Measurements from ENCODE around the gene NAA80. TPM values are rescaled to one million over a fixed set of nuclear protein-coding genes. Genes with fewer than 3 reads are reported as not detected.

The NAA80 gene
- total and polyA plus RNA-seq, 2 donors (not counting 3 experiments of a cell fraction or from before 2014, with no cell fraction given) = 9.0 to 13.1 TPM

- intact Hi-C loops (cut with micrococcal nuclease) = no loop called here
- CTCF ChIA-PET = interaction anchor here (0.7 to 3.0 kb wide), 5 partner anchors 8 to 57 kb away, joined by 3 to 17 read pairs (median 4); no protein-coding TSS in a partner anchor
- Histone ChIP-seq H3K27ac (ENCODE audit: insufficient read depth, low read depth, low read length) (peak overlapping the region; percentile 50), H3K4me2 (ENCODE audit: insufficient read depth, low read length) (no peak overlapping the region), H3K79me2 (ENCODE audit: control insufficient read depth, insufficient read depth, low read length) (peaks cover 83% of the 10 kb centered on the region), H3K27me3 (ENCODE audit: control insufficient read depth in 2 of 2, insufficient read depth in 2 of 2, low read length in 2 of 2) (no peaks in the 10 kb centered on the region), H3K36me3 (ENCODE audit: control insufficient read depth in 2 of 2, extremely low read depth in 1 of 2, insufficient read depth in 2 of 2, low read length in 2 of 2) (peaks cover 7 to 48% of the 10 kb centered on the region in 2 experiments), H2AFZ (ENCODE audit: low read depth, low read length) (no peak overlapping the region), H4K20me1 (replicated peaks; ENCODE audit: control insufficient read depth, extremely low read depth, insufficient read depth, low read length) (no peaks in the 10 kb centered on the region), H3K4me3 (replicated peaks in 1 of 3; ENCODE audit: insufficient read depth in 1 of 3, low read depth in 1 of 3, low read length in 3 of 3) (no peak overlapping the region), H3K4me1 (ENCODE audit: control insufficient read depth, extremely low read depth, insufficient read depth, low read length) (peaks cover 82% of the 10 kb centered on the region), H3K9ac (replicated peaks; ENCODE audit: extremely low read depth, insufficient read depth, low read length) (no peak overlapping the region), H3K9me1 (replicated peaks; ENCODE audit: control insufficient read depth, extremely low read depth, insufficient read depth, low read length) (no peaks in the 10 kb centered on the region), H3K9me3 (replicated peaks; ENCODE audit: control insufficient read depth, insufficient read depth, low read length) (no peaks in the 10 kb centered on the region)
- dilution Hi-C loops (cut with MboI; ENCODE audit: extremely low pct_ligation_motif_present, low sequenced_read_pairs) = no loop called here
- FAIRE-seq (peak; percentile 84), DNase-seq (ENCODE audit: low read depth, low spot score) (peak; percentile 65)
- POLR2A ChIA-PET = interaction anchor here (0.9 kb wide), 1 partner anchor 8 kb away, joined by 4 read pairs; no protein-coding TSS in a partner anchor
- TF ChIP-seq POLR2AphosphoS5 (IDR thresholded peaks at IDR 0.05; ENCODE audit: insufficient read depth, low read depth, low read length) (peak; percentile 66), GATA2 (IDR thresholded peaks at IDR 0.05; ENCODE audit: insufficient read depth, insufficient read length, low read depth, low read length) (no peak), FOS (IDR thresholded peaks at IDR 0.05; ENCODE audit: borderline replicate concordance, insufficient read depth, low read length) (peak; percentile 68), POLR2A (IDR thresholded peaks at IDR 0.05; ENCODE audit: low read depth, low read length) (no peak), MYC (IDR thresholded peaks at IDR 0.05; ENCODE audit: low read depth, low read length) (no peak), CTCF (IDR thresholded peaks at IDR 0.05; ENCODE audit: extremely low read depth in 1 of 2, insufficient read depth in 1 of 2, low read depth in 1 of 2, low read length in 2 of 2) (no peak), EZH2 (IDR thresholded peaks at IDR 0.05; ENCODE audit: borderline replicate concordance, low read depth, low read length, severe bottlenecking) (no peak), JUN (IDR thresholded peaks at IDR 0.05; ENCODE audit: borderline replicate concordance, insufficient read depth, insufficient read length, low read depth) (peak; percentile 35), MAX (IDR thresholded peaks at IDR 0.05; ENCODE audit: insufficient read depth, insufficient read length) (no peak)
- no TSS peak for BruUV-seq (replicated peaks)
Measured at GRCh38 chr3:50251220-50251619, 48.0 kb downstream of the NAA80 start.

Data from endothelial cell of umbilical vein (primary cell).